Measurements from ENCODE around the gene ZSWIM7.

The ZSWIM7 gene

DNA sequence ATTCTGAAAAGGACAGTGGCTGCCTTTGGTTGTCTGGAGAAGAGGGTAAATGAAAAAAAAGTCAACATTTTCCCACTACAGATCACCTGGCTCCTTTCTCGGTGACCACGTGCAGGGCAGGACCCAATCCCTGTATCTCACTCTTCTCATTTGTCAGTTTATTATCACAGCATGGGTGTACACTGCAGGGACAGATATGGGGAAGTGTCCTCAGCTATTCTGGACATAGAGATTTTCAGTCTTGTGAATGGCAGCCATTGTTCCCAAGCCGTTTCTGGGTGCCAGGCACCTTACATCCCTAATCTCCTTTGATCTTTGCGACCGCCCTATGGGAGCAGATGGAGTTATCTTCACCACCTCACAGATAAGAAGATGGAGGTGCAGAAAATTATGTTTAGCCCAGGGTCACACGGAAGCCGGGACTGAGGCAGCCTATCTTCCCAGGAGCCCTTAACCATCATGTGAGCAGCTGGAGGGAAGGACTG is 47.4 kb downstream of the ZSWIM7 start:
- TF ChIP-seq, protein P1, sequence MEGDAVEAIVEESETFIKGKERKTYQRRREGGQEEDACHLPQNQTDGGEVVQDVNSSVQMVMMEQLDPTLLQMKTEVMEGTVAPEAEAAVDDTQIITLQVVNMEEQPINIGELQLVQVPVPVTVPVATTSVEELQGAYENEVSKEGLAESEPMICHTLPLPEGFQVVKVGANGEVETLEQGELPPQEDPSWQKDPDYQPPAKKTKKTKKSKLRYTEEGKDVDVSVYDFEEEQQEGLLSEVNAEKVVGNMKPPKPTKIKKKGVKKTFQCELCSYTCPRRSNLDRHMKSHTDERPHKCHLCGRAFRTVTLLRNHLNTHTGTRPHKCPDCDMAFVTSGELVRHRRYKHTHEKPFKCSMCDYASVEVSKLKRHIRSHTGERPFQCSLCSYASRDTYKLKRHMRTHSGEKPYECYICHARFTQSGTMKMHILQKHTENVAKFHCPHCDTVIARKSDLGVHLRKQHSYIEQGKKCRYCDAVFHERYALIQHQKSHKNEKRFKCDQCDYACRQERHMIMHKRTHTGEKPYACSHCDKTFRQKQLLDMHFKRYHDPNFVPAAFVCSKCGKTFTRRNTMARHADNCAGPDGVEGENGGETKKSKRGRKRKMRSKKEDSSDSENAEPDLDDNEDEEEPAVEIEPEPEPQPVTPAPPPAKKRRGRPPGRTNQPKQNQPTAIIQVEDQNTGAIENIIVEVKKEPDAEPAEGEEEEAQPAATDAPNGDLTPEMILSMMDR (IDR thresholded peaks at IDR 0.05; ENCODE audit: insufficient read depth, low read depth, low read length, missing control alignments) = no peak
- DNase-seq (ENCODE audit: low read depth) = no peak
- no peak overlapping the region for H3K4me3 ChIP-seq (ENCODE audit: low read length)

DNA sequence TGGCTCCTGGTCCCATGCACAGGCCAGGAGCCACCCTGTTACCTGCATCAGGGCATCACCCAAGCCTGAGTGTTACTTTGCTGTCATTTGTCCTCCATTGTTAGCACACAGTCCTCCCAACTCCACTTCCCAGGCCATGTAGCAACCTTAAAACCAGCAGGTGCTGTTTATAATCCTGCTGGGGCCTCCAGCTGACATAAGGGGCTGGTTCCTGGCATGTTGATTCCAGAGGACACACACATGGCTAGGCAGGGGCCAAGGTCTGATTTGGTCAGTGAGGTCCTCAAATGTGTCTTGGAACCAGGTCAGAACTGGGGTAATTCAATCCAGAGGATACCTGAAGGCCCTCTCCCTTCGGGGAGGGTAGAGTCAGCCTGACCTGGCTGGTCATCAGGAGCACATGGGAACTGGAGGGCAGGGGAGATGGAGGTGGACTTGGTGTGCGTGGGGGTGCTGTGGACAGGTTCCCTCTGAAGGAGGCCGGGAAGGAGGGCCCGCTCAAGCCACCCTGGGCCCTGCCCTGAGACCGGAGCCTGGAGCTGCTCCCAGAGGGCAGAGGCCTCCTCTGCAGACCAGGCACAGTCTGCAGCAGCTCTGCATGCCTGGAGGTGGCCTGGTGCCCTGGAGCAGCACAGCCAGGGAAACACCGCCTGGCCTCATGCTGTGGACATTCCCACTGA is 48.0 kb downstream of the ZSWIM7 start:
- TF ChIP-seq, protein P1 (IDR thresholded peaks at IDR 0.05; ENCODE audit: insufficient read depth, low read depth, low read length, missing control alignments) = no peak
- no peak for DNase-seq (ENCODE audit: low read depth)
- no peak overlapping the region for H3K4me3 ChIP-seq (ENCODE audit: low read length)

DNA sequence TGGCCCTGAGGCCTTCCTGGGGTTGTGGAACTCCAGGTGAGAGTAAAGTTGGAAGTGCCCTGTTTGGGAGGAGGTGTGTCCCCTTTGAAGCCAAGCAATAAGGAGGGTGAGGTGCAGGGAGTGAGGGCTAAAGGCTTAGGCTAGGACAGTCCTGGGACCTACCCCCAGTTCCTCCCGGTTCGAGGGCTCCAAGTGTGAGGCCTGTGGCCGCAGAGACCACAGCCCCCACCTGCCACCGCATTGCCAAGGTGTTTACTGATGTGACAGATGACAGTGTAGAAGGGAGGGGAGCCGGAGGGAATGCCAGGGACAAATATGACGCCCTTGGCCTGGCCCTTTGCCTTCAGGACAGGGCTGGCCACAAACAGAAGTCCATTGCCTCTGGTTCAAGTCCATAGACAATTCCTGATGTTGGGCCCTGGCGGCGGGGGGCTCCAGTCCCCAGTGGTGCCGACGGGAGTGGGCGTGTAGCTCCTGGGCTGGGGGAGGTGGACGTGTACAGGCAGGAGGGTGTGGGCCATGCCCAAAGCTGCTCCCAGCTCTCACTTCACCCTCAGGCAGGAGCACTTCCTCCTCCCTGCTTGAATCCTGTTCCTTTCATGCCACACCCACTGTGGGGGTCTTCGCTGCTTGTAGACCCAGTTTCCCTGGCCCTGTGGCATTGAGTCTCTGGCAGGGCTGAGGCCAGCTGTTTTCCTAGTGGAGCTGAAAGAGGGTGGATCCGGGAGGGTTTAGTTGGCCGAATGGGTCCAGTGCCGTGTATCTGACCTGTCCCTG is 51.3 kb downstream of the ZSWIM7 start:
- peak; percentile 58 for DNase-seq (ENCODE audit: low read depth)
- peak overlapping the region; percentile 16 for H3K4me3 ChIP-seq (ENCODE audit: low read length)
- TF ChIP-seq, protein P1 (IDR thresholded peaks at IDR 0.05; ENCODE audit: insufficient read depth, low read depth, low read length, missing control alignments) = no peak

- TF ChIP-seq, protein P1 (IDR thresholded peaks at IDR 0.05; ENCODE audit: insufficient read depth, low read depth, low read length, missing control alignments) = no peak
- peak; percentile 94 for DNase-seq (ENCODE audit: low read depth)
- peak overlapping the region; percentile 72 for H3K4me3 ChIP-seq (ENCODE audit: low read length)
These were observed 52.2 kb downstream of the ZSWIM7 start for GRCh38 chr17:15947271-15947670.

DNA sequence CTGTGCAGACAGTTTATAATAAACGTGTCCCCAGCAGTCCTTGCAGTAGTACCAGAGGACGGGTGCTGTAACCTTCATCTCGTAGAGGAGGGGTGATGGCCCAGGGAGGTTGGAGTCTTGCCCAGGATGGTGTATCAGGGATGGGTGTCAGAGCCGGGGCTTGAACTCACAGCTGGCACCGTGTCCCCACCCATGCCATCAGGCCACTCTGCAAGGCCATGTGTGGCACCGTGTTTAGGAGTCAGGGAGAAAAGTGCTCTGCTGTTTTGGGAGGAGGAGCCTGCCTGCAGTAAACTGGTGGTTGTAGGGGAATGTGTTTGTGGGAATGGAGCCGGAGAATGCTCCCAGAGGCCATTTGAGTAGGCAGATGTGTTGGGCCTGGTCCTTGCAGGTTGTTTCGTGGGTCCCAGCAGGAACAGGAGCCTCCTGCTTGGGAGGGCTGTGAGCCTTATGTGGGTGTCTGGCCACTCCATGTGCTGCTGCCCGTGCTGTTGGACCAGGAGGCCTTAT is 52.8 kb downstream of the ZSWIM7 start:
- peak overlapping the region; percentile 72 for H3K4me3 ChIP-seq (ENCODE audit: low read length)
- TF ChIP-seq, protein P1 (IDR thresholded peaks at IDR 0.05; ENCODE audit: insufficient read depth, low read depth, low read length, missing control alignments) = no peak
- peak; percentile 51 for DNase-seq (ENCODE audit: low read depth)

DNA sequence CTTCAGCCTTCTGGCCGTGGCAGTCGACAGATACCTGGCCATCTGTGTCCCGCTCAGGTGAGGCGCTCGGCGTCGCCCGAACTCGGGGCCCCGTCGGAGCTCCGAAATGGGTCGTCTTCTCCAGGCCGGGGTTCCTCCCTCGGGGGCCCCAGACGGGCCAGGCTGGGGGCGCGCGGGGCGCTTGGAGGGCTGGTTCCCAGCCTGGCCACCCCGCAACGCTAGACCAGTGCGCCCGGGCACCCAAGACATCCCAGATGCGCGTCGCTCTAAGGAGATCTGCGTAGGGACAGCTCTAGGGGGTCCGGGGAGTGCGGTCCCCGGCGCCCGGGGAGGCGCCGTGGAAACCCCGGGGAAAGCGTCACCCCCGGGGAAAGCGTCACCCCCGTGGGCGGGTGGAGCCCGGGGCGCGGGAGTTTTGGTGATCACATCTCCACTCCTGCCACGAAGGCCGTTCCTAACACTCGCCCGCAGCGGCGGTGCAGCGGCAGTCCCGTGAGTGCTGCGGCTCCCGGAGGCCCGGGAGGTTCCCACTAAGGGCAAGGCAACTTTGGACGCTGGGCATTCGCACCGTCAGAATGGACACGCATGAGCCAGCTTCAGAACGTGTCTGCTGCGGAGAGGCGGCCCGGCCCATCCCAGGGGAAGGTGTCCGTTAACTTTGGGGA is 53.8 kb downstream of the ZSWIM7 start:
- H3K4me3 ChIP-seq (ENCODE audit: low read length) = peak overlapping the region; percentile 72
- TF ChIP-seq, protein P1 (IDR thresholded peaks at IDR 0.05; ENCODE audit: insufficient read depth, low read depth, low read length, missing control alignments) = no peak
- peak; percentile 32 for DNase-seq (ENCODE audit: low read depth)

Measured in epithelial cell of esophagus (primary cell).